Measurements from ENCODE around the gene ROR2.

The ROR2 gene

GRCh38 chr9:91723420-91724067, 226.5 kb downstream of the ROR2 start:
- H3K4me3 ChIP-seq: no peak overlapping the region
- TF ChIP-seq, protein P1, sequence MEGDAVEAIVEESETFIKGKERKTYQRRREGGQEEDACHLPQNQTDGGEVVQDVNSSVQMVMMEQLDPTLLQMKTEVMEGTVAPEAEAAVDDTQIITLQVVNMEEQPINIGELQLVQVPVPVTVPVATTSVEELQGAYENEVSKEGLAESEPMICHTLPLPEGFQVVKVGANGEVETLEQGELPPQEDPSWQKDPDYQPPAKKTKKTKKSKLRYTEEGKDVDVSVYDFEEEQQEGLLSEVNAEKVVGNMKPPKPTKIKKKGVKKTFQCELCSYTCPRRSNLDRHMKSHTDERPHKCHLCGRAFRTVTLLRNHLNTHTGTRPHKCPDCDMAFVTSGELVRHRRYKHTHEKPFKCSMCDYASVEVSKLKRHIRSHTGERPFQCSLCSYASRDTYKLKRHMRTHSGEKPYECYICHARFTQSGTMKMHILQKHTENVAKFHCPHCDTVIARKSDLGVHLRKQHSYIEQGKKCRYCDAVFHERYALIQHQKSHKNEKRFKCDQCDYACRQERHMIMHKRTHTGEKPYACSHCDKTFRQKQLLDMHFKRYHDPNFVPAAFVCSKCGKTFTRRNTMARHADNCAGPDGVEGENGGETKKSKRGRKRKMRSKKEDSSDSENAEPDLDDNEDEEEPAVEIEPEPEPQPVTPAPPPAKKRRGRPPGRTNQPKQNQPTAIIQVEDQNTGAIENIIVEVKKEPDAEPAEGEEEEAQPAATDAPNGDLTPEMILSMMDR (IDR thresholded peaks at IDR 0.05): no peak
- no peak for DNase-seq (ENCODE audit: low spot score)
- no peak overlapping the region for H3K27ac ChIP-seq

DNA sequence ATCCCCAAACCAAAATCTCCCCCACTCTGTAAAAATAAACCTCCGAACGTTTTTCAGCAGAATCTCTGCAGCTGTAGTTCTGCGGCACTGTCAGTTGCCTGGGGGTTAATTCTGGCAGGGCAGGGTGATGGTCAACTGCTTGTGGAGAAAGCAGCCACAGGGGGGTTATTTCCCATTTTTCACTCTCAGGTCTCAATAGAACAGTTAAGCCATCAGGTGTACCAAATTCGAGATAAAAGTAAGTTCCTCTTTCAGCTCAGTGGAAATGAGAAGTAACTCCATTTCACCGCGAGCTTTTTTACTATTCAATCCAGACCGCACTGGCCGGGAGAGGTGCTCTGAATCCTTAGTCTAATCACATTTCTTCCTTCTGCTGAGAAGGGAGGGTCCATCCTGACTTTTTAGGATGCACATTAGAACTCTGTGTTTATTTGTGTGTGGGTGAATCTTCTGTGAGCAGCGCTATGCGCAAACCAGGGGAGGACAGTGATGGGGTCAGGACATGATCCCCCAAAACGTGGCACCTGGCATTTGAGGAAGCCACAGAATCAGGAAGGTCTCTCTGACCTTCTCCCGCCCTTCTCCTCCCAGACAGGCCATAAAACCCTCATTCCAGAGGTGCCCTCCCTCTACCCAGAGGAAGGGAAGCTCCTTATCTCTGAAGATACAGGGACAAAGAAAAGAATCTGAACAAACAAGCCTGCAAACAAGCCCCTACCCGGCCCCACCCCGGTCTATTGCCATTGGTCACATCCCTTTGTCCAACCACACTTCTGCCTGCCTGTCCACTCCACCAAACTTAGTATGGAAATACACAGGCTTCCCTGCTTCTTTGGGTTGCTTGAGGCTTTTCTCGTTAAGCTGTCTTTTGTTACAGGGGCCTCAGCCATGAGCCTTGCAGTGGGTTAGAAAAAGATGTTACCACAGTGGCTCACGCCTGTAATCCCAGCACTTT, 229.0 kb downstream of the ROR2 start:
- DNase-seq (ENCODE audit: low spot score): no peak
- Histone ChIP-seq H3K27ac (no peak overlapping the region), H3K4me3 (no peak overlapping the region)
- TF ChIP-seq, protein P1 (IDR thresholded peaks at IDR 0.05): no peak

DNA sequence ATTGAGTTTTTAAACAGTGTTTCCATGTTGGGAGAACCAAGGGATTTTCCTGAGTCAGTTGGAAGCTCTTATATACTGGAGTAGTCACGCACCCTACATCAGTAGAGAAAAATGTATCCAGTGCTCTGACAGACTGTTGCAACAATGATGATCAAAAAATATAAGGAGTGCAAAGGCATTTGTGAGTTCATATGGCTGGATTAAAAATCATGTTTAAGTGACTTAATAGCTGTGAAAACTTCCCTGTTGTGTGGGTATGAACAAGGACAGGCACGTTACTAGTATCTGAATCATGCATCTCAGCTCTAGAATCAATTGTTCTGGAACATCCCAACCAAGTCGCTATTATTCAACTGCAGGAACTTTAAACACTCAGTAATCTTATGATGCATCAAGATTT, 229.7 kb downstream of the ROR2 start:
- Histone ChIP-seq H3K27ac (no peak overlapping the region), H3K4me3 (no peak overlapping the region)
- no peak for DNase-seq (ENCODE audit: low spot score)
- TF ChIP-seq, protein P1 (IDR thresholded peaks at IDR 0.05): no peak

GRCh38 chr9:91718071-91718470, 232.0 kb downstream of the ROR2 start:
- DNase-seq (ENCODE audit: low spot score): no peak
- Histone ChIP-seq H3K4me3 (no peak overlapping the region), H3K27ac (no peak overlapping the region)
- TF ChIP-seq, protein P1 (IDR thresholded peaks at IDR 0.05): no peak

GRCh38 chr9:91716815-91717214, 233.2 kb downstream of the ROR2 start:
- TF ChIP-seq, protein P1 (IDR thresholded peaks at IDR 0.05): no peak

GRCh38 chr9:91716239-91716638, 233.8 kb downstream of the ROR2 start:
- Histone ChIP-seq H3K27ac (no peak overlapping the region), H3K4me3 (no peak overlapping the region)
- DNase-seq (ENCODE audit: low spot score): no peak
- TF ChIP-seq, protein P1 (IDR thresholded peaks at IDR 0.05): no peak

More at GRCh38 chr9:91716815-91717214, 233.2 kb downstream of the ROR2 start:
- Histone ChIP-seq H3K27ac (no peak overlapping the region), H3K4me3 (no peak overlapping the region)
- no peak for DNase-seq (ENCODE audit: low spot score)

Measured in coronary artery (tissue), 2 donors.